K562 (cell line): ENCODE data around the gene GRIN2A. TPM values are rescaled to one million over a fixed set of nuclear protein-coding genes. Genes with fewer than 3 reads are reported as not detected.

Experiments
- ATAC-seq: fragments of 200-7000 bp; cut with Tn5 transposase; 3 replicates; pipeline ENCODE4 v1.9.1; 2020; ENCODE audit warnings: moderate library complexity
- BruUV-seq: library from RNA; stranded (reverse); fragments of 400-500 nt; replicated peaks from 2 replicates; lab custom pipeline; 2021; lab: Mats Ljungman, UMichigan
- CTCF ChIA-PET: fragments of 300-600 bp; formaldehyde crosslinking; extraction: SDS; loops from one replicate; lab custom pipeline; 2021; ENCODE audit warnings: low intra/inter-chr PET ratio; lab: Yijun Ruan, JAX
- POLR2A ChIA-PET: fragments of 300-600, 350-650 bp; sonication (Branson Sonifier 250); formaldehyde crosslinking; extraction: SDS; loops from one replicate; lab custom pipeline; 2021; ENCODE audit warnings: antibody characterized with exemption, inconsistent platforms; lab: Yijun Ruan, JAX
- DNase-seq, 4 experiments: peaks; one replicate each; pipeline versions ENCODE4 v3.0.0 to v3.0.0-alpha.2; 2011 to 2018; ENCODE audit warnings: low spot score in 3 of 4, mixed read lengths in 3 of 4; ENCODE audit errors: extremely low read depth in 1 of 4
- FAIRE-seq: peaks from 2 replicates; lab custom pipeline; 2011; peaks lifted over from hg19 to GRCh38; lab: Jason Lieb, UNC
- H2AFZ ChIP-seq: 2 replicates; pipeline ENCODE4 v1.6.0; 2011; ENCODE audit warnings: low read depth, low read length, control low read depth, inconsistent platforms
- H3K27ac ChIP-seq: fragments of 200-600 bp; 3 replicates; pipeline ENCODE4 v1.8.0; 2011; ENCODE audit warnings: low read depth, mild to moderate bottlenecking, control low read depth, inconsistent platforms, low read length, moderate library complexity, mixed read lengths; ENCODE audit errors: extremely low read depth
- H3K27me3 ChIP-seq, 2 experiments: fragments of 300-600 bp in 1 of 2; 2 replicates in 1 of 2; 3 replicates in 1 of 2; pipeline versions ENCODE4 v1.6.0 to v1.8.0; 2011; ENCODE audit warnings: inconsistent platforms in 2 of 2, low read length in 2 of 2, mild to moderate bottlenecking in 1 of 2, mixed read lengths in 1 of 2, moderate library complexity in 1 of 2; ENCODE audit not compliant: control insufficient read depth in 2 of 2, insufficient read depth in 2 of 2
- H3K36me3 ChIP-seq: fragments of 300-600 bp; 3 replicates; pipeline ENCODE4 v1.8.0; 2011; ENCODE audit warnings: mild to moderate bottlenecking, low read length, inconsistent platforms; ENCODE audit not compliant: control insufficient read depth, insufficient read depth
- H3K4me1 ChIP-seq, 2 experiments: fragments of 200-600 bp in 1 of 2; replicated peaks in 1 of 2; 2 replicates in 1 of 2; 3 replicates in 1 of 2; pipeline versions ENCODE4 v1.5.1 to v1.8.0; 2011; ENCODE audit warnings: inconsistent platforms in 2 of 2, low read length in 2 of 2, mild to moderate bottlenecking in 1 of 2, mixed read lengths in 1 of 2, moderate library complexity in 1 of 2; ENCODE audit not compliant: control insufficient read depth in 2 of 2, insufficient read depth in 2 of 2
- H3K4me2 ChIP-seq: 2 replicates; pipeline ENCODE4 v1.6.1; 2011; ENCODE audit warnings: low read length, control low read depth, inconsistent platforms, mixed read lengths; ENCODE audit not compliant: insufficient read depth
- H3K4me3 ChIP-seq: fragments of 200-600 bp; sonication (generic), shearing (Covaris generic); 2 replicates; pipeline ENCODE4 v1.5.1; 2016; ENCODE audit warnings: control low read depth, inconsistent platforms
- H3K79me2 ChIP-seq: fragments of 200-600 bp; 3 replicates; pipeline ENCODE4 v1.8.0; 2011; ENCODE audit warnings: low read length, inconsistent platforms; ENCODE audit not compliant: control insufficient read depth, insufficient read depth
- H3K9ac ChIP-seq, 2 experiments: 2 replicates each; pipeline versions ENCODE4 v1.6.0 to v1.6.1; 2011; ENCODE audit warnings: low read depth in 2 of 2, low read length in 2 of 2, control low read depth in 1 of 2, inconsistent platforms in 1 of 2, mild to moderate bottlenecking in 1 of 2, mixed read lengths in 1 of 2; ENCODE audit not compliant: insufficient read depth in 1 of 2
- H3K9me1 ChIP-seq: one replicate; pipeline ENCODE4 v1.6.0; 2011; ENCODE audit warnings: inconsistent platforms, mild to moderate bottlenecking, low read length, moderate library complexity; ENCODE audit not compliant: control insufficient read depth, insufficient read depth
- H3K9me3 ChIP-seq: replicated peaks from 2 replicates; pipeline ENCODE4 v1.5.1; 2011; ENCODE audit warnings: low read depth, low read length, inconsistent platforms; ENCODE audit not compliant: control insufficient read depth, insufficient read depth
- H4K20me1 ChIP-seq: replicated peaks from 2 replicates; pipeline ENCODE4 v1.6.1; 2011; ENCODE audit warnings: low read length, inconsistent platforms, mixed read lengths; ENCODE audit not compliant: control insufficient read depth, insufficient read depth
- BCL6 ChIP-seq: fragments of 250-450 bp; sonication (Bioruptor Pico); IDR thresholded peaks from 2 replicates; pipeline ENCODE4 v1.4.0; 2020
- BHLHE40 ChIP-seq: IDR thresholded peaks from 2 replicates; pipeline ENCODE4 v1.6.1; 2011; ENCODE audit warnings: low read length, improper control_type of control experiment
- BRD9 ChIP-seq: fragments of 450-650 bp; IDR thresholded peaks from 2 replicates; pipeline ENCODE4 v1.6.1; 2018; ENCODE audit warnings: low read depth; ENCODE audit not compliant: partially characterized antibody
- CHAMP1 ChIP-seq: fragments of 450-650 bp; IDR thresholded peaks from 2 replicates; pipeline ENCODE4 v1.6.1; 2016; ENCODE audit warnings: mild to moderate bottlenecking
- COPS2 ChIP-seq: fragments of 450-650 bp; conservative IDR thresholded peaks from 2 replicates; pipeline ENCODE4 v1.6.1; 2016; ENCODE audit warnings: mild to moderate bottlenecking, moderate library complexity
- GTF2E2 ChIP-seq: fragments of 200-800 bp; sonication (Bioruptor generic); IDR thresholded peaks from 2 replicates; pipeline ENCODE4 v1.6.1; 2016; ENCODE audit warnings: missing genetic modification characterization, missing compliant biosample characterization
- MCM5 ChIP-seq: fragments of 450-650 bp; IDR thresholded peaks from 2 replicates; pipeline ENCODE4 v1.6.1; 2016; ENCODE audit warnings: low read depth
- NCOA4 ChIP-seq: fragments of 450-650 bp; IDR thresholded peaks from 2 replicates; pipeline ENCODE4 v1.6.1; 2018; ENCODE audit warnings: mild to moderate bottlenecking; ENCODE audit not compliant: partially characterized antibody
- NFATC3 ChIP-seq: fragments of 450-650 bp; IDR thresholded peaks from 2 replicates; pipeline ENCODE4 v1.6.1; 2017; ENCODE audit warnings: mild to moderate bottlenecking
- PTTG1 ChIP-seq: fragments of 450-650 bp; IDR thresholded peaks from 2 replicates; pipeline ENCODE4 v1.6.1; 2016; ENCODE audit warnings: low read depth, mild to moderate bottlenecking, missing genetic modification characterization, missing compliant biosample characterization
- PURB ChIP-seq: sonication (generic); formaldehyde crosslinking; IDR thresholded peaks from 2 replicates; pipeline ENCODE4 v1.9.0; 2021; ENCODE audit warnings: low read depth, mild to moderate bottlenecking, missing genetic modification reagents
- TBP ChIP-seq: optimal IDR thresholded peaks from 2 replicates; pipeline ENCODE3; 2011; ENCODE audit warnings: low read depth, low read length, improper control_type of control experiment
- ZBTB1 ChIP-seq: sonication (generic); formaldehyde crosslinking; IDR thresholded peaks from 2 replicates; pipeline ENCODE4 v1.8.1; 2023; ENCODE audit warnings: missing genetic modification reagents, low read depth, mild to moderate bottlenecking, borderline replicate concordance
- ZBTB26 ChIP-seq: fragments of 450-650 bp; formaldehyde crosslinking; IDR thresholded peaks from 2 replicates; pipeline ENCODE4 v1.4.0; 2022; ENCODE audit warnings: missing genetic modification characterization
- ZEB2 ChIP-seq: fragments of 450-650 bp; IDR thresholded peaks from 2 replicates; pipeline ENCODE4 v1.6.1; 2016
- ZNF431 ChIP-seq: sonication (generic); formaldehyde crosslinking; IDR thresholded peaks from 2 replicates; pipeline ENCODE4 v1.8.0; 2022; ENCODE audit warnings: mild to moderate bottlenecking, missing genetic modification reagents
- ZNF589 ChIP-seq: fragments of 200-800 bp; sonication (Bioruptor generic); IDR thresholded peaks from 2 replicates; pipeline ENCODE4 v1.6.1; 2016; ENCODE audit warnings: low read depth, missing genetic modification characterization, missing compliant biosample characterization
- WGBS: fragments of 100-300 bp; shearing (Covaris generic); methylation state at CpG from one replicate; pipeline ENCODE4 v1.1.6; 2016; ENCODE audit warnings: low coverage, mixed read lengths; ENCODE audit not compliant: insufficient coverage; ENCODE audit errors: missing lambda C conversion rate; 5-methylcytosine and 5-hydroxymethylcytosine counted together
- in situ Hi-C: fragments of 300-500 bp; cut with MboI; formaldehyde crosslinking; loops from 4 replicates; pipeline ENCODE4 v1.15.0; 2018; ENCODE audit warnings: inconsistent platforms, mixed read lengths
- intact Hi-C: fragments of 100-400 bp; cut with micrococcal nuclease; formaldehyde crosslinking; loops from 2 replicates; pipeline ENCODE4 v1.14.2; 2022
- polyA plus RNA-seq, 8 experiments: library from polyadenylated mRNA; depleted of rRNA in 4 of 8; stranded (reverse) in 5 of 8; unstranded in 3 of 8; fragments of >200 nt; fragmentation: Nextera tagmentation in 2 of 8; fragmentation: Illumina TruSeq in 1 of 8; extraction: Ambion mirVana in 2 of 8; extraction: Trizol in 1 of 8; gene quantifications; 2 replicates each; pipeline versions ENCODE4 v1.2.1 to v1.2.3, GENCODE V29; 2011 to 2014; ENCODE audit warnings: inconsistent platforms in 1 of 8, missing spikeins in 1 of 8
- total RNA-seq, 7 experiments: library from RNA; depleted of rRNA in 6 of 7; stranded (reverse); fragments of >200 nt in 6 of 7; fragmentation: Illumina TruSeq in 2 of 7; extraction: Trizol in 2 of 7; gene quantifications; 2 replicates each; pipeline versions ENCODE4 v1.2.1 to v1.2.3, GENCODE V29; 2011 to 2021; ENCODE audit warnings: low replicate concordance in 1 of 7

GRIN2A gene
- total and polyA plus RNA-seq, 9 of the 15 experiments (the other 6 are each of a cell fraction or from before 2014, with no cell fraction given) = not detected

- Histone ChIP-seq H3K79me2 (no peaks in the 10 kb centered on the region), H4K20me1 (no peaks in the 10 kb centered on the region), H2AFZ (no peak overlapping the region), H3K9ac (no peak overlapping the region)
- FAIRE-seq = no peak
- in situ Hi-C loops (no loop called here), intact Hi-C loops (no loop called here)
- CTCF ChIA-PET = no interaction called here
- TF ChIP-seq PTTG1 (tag) (no peak), COPS2 (no peak), ZNF589 (CRISPR knock-in tag) (no peak), ZBTB1 (no peak), NCOA4 (no peak), PURB (CRISPR knock-in tag) (no peak), MCM5 (no peak), BHLHE40 (no peak), TBP (no peak), NFATC3 (no peak), ZEB2 (no peak), ZNF431 (CRISPR knock-in tag) (no peak), BCL6 (CRISPR knock-in tag) (no peak), ZBTB26 (no peak), GTF2E2 (tag) (no peak), CHAMP1 (no peak), BRD9 (no peak)
- TF ChIP-seq, all 486 proteins: peak for 0
- no peak overlapping the region for H3K27ac ChIP-seq
- no peak overlapping the region for H3K4me2 ChIP-seq
- BruUV-seq = no TSS peak
- POLR2A ChIA-PET = no interaction called here
- no peaks in the 10 kb centered on the region for H3K36me3 ChIP-seq
- peaks cover 0 to 3% of the 10 kb centered on the region in 2 experiments; a peak in 1 of 5 replicates for H3K4me1 ChIP-seq
- H3K9me3 ChIP-seq = no peaks in the 10 kb centered on the region
- H3K4me3 ChIP-seq = no peak overlapping the region
- DNase-seq (no peak), ATAC-seq (no peak)
- H3K9me1 ChIP-seq = no peaks in the 10 kb centered on the region
- 0% methylated on average over 1 of the region's 1 CpG for WGBS
- peaks cover 0 to 11% of the 10 kb centered on the region in 2 experiments; a peak in 2 of 5 replicates for H3K27me3 ChIP-seq
These were observed 75.1 kb downstream of the GRIN2A start for GRCh38 chr16:10107081-10107480.
